Measurements from ENCODE around the gene KLHL29.

GRCh38 chr2:23412556-23413155, 27.7 kb downstream of the KLHL29 start:
- TF ChIP-seq, protein P1, sequence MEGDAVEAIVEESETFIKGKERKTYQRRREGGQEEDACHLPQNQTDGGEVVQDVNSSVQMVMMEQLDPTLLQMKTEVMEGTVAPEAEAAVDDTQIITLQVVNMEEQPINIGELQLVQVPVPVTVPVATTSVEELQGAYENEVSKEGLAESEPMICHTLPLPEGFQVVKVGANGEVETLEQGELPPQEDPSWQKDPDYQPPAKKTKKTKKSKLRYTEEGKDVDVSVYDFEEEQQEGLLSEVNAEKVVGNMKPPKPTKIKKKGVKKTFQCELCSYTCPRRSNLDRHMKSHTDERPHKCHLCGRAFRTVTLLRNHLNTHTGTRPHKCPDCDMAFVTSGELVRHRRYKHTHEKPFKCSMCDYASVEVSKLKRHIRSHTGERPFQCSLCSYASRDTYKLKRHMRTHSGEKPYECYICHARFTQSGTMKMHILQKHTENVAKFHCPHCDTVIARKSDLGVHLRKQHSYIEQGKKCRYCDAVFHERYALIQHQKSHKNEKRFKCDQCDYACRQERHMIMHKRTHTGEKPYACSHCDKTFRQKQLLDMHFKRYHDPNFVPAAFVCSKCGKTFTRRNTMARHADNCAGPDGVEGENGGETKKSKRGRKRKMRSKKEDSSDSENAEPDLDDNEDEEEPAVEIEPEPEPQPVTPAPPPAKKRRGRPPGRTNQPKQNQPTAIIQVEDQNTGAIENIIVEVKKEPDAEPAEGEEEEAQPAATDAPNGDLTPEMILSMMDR (IDR thresholded peaks at IDR 0.05; ENCODE audit: insufficient read depth, low read length): no peak
- TF ChIP-seq POLR2AphosphoS5 (IDR thresholded peaks at IDR 0.05; ENCODE audit: low read depth): no peak
- no peak for TF ChIP-seq GABPA (IDR thresholded peaks at IDR 0.05; ENCODE audit: low read depth)

All from HL-60 (cell line).